Right lobe of liver (tissue), 6 donors: ENCODE data around the gene CCDC6. TPM values are rescaled to one million over a fixed set of nuclear protein-coding genes. Genes with fewer than 3 reads are reported as not detected.
A peak's percentile ranks its signal among the peaks of the same experiment; 100 is the strongest.

Experiments used
- ATAC-seq, 4 donors: fragments of 200-7000 bp; cut with Tn5 transposase; one replicate each; pipeline ENCODE4 v1.9.1; 2020; ENCODE audit warnings: mild to moderate bottlenecking in 4 of 4, moderate library complexity in 4 of 4
- DNase-seq, 3 donors: peaks; one replicate each; pipeline ENCODE4 v3.0.0-alpha.2; 2020
- H3K27ac ChIP-seq, 3 donors: fragments of 200-600 bp; one replicate each; pipeline ENCODE4 v1.8.0; 2022
- H3K27me3 ChIP-seq, 2 donors: fragments of 200-600 bp; one replicate each; pipeline ENCODE4 v1.8.0; 2022
- H3K36me3 ChIP-seq, 4 donors: fragments of 200-600 bp; sonication (generic) in 1 of 4; one replicate each; pipeline versions ENCODE4 v1.5.1 to v1.8.0; 2017 to 2022; ENCODE audit warnings: control low read depth in 1 of 4
- H3K4me1 ChIP-seq, 4 donors: fragments of 200-600 bp; sonication (generic) in 1 of 4; one replicate each; pipeline versions ENCODE4 v1.5.1 to v1.8.0; 2017 to 2022; ENCODE audit warnings: control low read depth in 1 of 4
- H3K4me3 ChIP-seq, 3 donors: fragments of 200-600 bp; one replicate each; pipeline ENCODE4 v1.8.0; 2022
- H3K9me3 ChIP-seq, 4 donors: fragments of 200-600 bp; sonication (generic) in 1 of 4; one replicate each; pipeline versions ENCODE4 v1.5.1 to v1.8.0; 2017 to 2022; ENCODE audit warnings: control low read depth in 1 of 4
- POLR2A ChIP-seq: fragments of 450-650 bp; IDR thresholded peaks from one replicate; pipeline ENCODE4 v1.6.1; 2017; ENCODE audit warnings: antibody characterized with exemption, mild to moderate bottlenecking
- WGBS: methylation state at CpG from one replicate; pipeline ENCODE4 v1.1.6; 2018; ENCODE audit warnings: low coverage, low lambda C conversion rate; ENCODE audit not compliant: insufficient coverage; ENCODE audit errors: missing lambda C conversion rate; 5-methylcytosine and 5-hydroxymethylcytosine counted together
- intact Hi-C, 2 donors: fragments of 100-400 bp; cut with DNase I; formaldehyde crosslinking; loops; one replicate each; pipeline versions ENCODE4 v1.11.2 to v1.14.1; 2022
- total RNA-seq, 6 experiments: library from RNA; depleted of rRNA in 2 of 6; stranded (reverse); fragments of >200 nt in 2 of 6; fragmentation: NEBNext Ultra II Directional in 3 of 6; extraction: Animal tissue kit (Norgen Biotek cat#: 25700) in 3 of 6; gene quantifications; one replicate each; pipeline versions ENCODE4 v1.1.0 to v1.2.4, GENCODE V29; 2016 to 2023
- TF ChIP-seq, protein P1 (sequence below), 4 donors: fragments of 200-600 bp in 3 of 4; fragments of 450-650 bp in 1 of 4; IDR thresholded peaks; one replicate each; pipeline versions ENCODE4 v1.5.1 to v1.8.0; 2016 to 2022; ENCODE audit warnings: antibody characterized with exemption in 4 of 4, mild to moderate bottlenecking in 2 of 4
- donor health status: DM: no; HTN: yes; CAD: no.
- donor health status: DM: no; HTN: no; CAD: no.
- donor health status: DM: no; HTN: no; CAD: no.
- donor health status: DM: no; HTN: yes; CAD: no.
- donor health status: DM: no; HTN: yes; CAD: no.

Gene CCDC6
- total RNA-seq, 6 experiments from 2014 or later, result 9.2 to 20.4 (median 14.8) TPM

DNA sequence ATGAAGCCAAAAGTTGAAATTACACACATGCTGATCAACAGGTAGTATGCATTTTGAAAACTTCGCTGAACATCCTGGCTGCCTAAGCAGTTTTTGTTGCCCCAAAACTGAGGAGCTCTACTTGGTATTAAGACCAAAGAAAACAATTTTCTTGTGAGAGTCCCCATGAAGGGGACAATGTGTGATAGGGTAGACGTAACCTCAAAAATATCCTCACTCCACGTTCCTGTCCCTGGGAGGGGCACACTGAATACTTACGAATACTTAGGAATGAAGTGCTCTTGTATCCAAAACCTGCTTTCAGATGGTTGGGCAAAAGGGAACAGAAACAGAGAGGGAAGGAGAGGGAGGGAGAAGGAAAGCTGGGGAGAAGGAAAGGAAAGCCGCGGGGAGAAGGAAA, 24.7 kb downstream of the CCDC6 start:
- DNase-seq (no peak), ATAC-seq (no peak)
- H3K4me1 ChIP-seq, result peaks cover 0 to 11% (median 0%) of the 10 kb centered on the region in 4 donors
- H3K36me3 ChIP-seq, result no peaks in the 10 kb centered on the region
- TF ChIP-seq POLR2A, result no peak
- TF ChIP-seq, protein P1, sequence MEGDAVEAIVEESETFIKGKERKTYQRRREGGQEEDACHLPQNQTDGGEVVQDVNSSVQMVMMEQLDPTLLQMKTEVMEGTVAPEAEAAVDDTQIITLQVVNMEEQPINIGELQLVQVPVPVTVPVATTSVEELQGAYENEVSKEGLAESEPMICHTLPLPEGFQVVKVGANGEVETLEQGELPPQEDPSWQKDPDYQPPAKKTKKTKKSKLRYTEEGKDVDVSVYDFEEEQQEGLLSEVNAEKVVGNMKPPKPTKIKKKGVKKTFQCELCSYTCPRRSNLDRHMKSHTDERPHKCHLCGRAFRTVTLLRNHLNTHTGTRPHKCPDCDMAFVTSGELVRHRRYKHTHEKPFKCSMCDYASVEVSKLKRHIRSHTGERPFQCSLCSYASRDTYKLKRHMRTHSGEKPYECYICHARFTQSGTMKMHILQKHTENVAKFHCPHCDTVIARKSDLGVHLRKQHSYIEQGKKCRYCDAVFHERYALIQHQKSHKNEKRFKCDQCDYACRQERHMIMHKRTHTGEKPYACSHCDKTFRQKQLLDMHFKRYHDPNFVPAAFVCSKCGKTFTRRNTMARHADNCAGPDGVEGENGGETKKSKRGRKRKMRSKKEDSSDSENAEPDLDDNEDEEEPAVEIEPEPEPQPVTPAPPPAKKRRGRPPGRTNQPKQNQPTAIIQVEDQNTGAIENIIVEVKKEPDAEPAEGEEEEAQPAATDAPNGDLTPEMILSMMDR (IDR thresholded peaks at IDR 0.05), result no peak
- intact Hi-C loops, result no loop called here
- H3K9me3 ChIP-seq, result no peaks in the 10 kb centered on the region
- no peak overlapping the region for H3K4me3 ChIP-seq
- no peak overlapping the region for H3K27ac ChIP-seq
- 81% methylated on average over 5 of the region's 6 CpGs for WGBS
- H3K27me3 ChIP-seq, result no peaks in the 10 kb centered on the region

DNA sequence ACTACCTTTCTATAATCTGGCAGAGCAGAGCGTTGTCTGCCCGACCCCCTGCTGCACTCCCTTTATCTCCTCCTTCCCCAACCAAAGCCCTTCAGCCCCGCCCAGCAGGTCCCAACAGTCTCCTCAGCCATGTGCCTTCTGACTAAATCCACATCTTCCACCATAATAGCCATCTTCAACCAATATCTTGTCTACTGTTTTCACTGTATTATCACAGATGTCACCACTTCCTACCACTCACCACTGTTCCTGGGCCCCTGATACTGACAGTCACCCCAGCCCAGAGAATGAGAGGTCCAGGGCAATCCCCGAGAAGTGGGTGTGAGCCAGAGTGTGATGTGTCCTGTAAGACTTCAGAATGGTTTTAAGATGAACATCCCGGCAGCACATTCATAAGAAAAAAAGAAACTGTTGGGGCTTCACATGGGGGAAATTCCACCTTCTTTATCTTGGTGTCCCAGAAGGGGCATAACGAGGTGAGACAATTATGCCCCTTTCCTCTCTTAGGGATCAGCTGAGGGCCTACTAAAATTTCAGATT, 25.3 kb downstream of the CCDC6 start:
- no peak overlapping the region for H3K4me3 ChIP-seq
- no peak for ATAC-seq
- intact Hi-C loops, result no loop called here
- TF ChIP-seq, protein P1 (IDR thresholded peaks at IDR 0.05), result no peak
- no peak for TF ChIP-seq POLR2A
- WGBS, result 80% methylated on average over 3 of the region's 6 CpGs
- H3K27me3 ChIP-seq, result no peaks in the 10 kb centered on the region
- no peaks in the 10 kb centered on the region for H3K36me3 ChIP-seq
- peaks cover 0 to 11% (median 0%) of the 10 kb centered on the region in 4 donors for H3K4me1 ChIP-seq
- no peaks in the 10 kb centered on the region for H3K9me3 ChIP-seq
- no peak overlapping the region for H3K27ac ChIP-seq
- no peak for DNase-seq

DNA sequence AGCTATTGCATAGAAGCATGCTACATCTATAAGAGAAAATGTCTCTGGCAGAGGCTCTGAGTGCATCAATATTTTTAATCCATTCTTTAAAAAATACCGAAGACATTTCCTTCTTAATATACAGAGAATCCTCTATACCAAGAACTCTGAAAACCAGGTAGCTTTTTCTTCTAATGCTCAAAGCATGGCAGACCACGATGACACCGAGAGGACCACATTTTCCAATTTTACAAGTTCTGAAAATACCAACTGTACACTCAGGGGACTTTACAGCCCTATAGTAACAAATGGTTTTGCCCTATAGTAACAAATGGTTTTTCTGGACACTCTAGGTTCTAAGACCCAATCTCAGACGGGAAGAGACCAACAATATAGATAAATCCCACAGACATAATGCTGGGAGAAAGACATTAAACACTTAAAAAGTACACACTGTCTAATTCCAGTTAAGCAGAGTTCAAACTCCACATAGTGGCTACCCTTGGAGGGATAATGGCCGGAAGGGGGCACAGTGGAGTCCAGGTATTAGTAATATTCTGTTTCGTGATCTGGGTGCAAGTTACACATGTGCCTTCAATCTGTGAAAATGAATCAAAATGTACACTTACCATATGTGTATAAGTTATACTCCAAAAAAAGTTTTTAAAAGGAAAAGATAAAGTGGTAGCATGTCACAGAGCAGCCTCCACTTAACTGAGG, 26.2 kb downstream of the CCDC6 start:
- no peaks in the 10 kb centered on the region for H3K9me3 ChIP-seq
- 64% methylated on average over 6 of the region's 6 CpGs for WGBS
- intact Hi-C loops, result no loop called here
- TF ChIP-seq, protein P1 (IDR thresholded peaks at IDR 0.05), result no peak
- no peak for TF ChIP-seq POLR2A
- H3K4me1 ChIP-seq, result peaks cover 0 to 11% (median 0%) of the 10 kb centered on the region in 4 donors
- DNase-seq, result no peak
- H3K36me3 ChIP-seq, result no peaks in the 10 kb centered on the region
- H3K27me3 ChIP-seq, result no peaks in the 10 kb centered on the region
- H3K4me3 ChIP-seq, result no peak overlapping the region
- no peak overlapping the region for H3K27ac ChIP-seq
- ATAC-seq, result no peak

DNA sequence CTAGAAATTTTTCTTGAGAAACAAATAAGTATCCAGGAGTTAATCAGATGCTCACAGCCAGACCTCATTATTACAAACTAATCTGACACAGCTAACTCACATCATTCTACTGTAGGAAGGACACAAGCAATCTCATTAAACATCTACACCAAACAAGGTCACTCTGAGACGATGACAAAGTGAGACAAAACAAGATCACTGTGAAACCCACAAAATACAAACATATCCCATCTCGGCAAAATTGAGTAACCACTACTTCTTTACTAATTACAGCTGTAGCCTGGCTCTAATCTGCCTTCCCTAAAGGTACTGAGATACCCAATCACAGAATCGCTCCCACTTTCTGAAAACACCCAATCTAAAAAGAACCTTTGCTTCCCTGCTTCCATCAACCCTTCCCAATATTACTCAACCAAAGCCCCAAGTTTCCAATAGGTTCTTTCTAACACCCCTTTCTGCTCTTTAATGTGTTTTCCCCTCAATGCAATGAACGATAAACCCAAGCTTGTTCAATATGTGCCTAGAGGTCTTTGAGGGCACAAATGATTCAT, 26.9 kb downstream of the CCDC6 start:
- H3K4me1 ChIP-seq, result peaks cover 0 to 11% (median 0%) of the 10 kb centered on the region in 4 donors
- no peaks in the 10 kb centered on the region for H3K9me3 ChIP-seq
- DNase-seq (no peak), ATAC-seq (peak in 1 of 4 donors; percentile 22)
- TF ChIP-seq POLR2A, result no peak
- TF ChIP-seq, protein P1 (IDR thresholded peaks at IDR 0.05), result no peak
- H3K27me3 ChIP-seq, result no peaks in the 10 kb centered on the region
- WGBS, result 54% methylated on average over 4 of the region's 4 CpGs
- intact Hi-C loops, result no loop called here
- H3K4me3 ChIP-seq, result no peak overlapping the region
- H3K36me3 ChIP-seq, result no peaks in the 10 kb centered on the region
- peak overlapping the region in 1 of 3 donors; percentile 0 for H3K27ac ChIP-seq
